HepG2 (cell line): ENCODE data around the gene PRUNE1. TPM values are rescaled to one million over a fixed set of nuclear protein-coding genes. Genes with fewer than 3 reads are reported as not detected.

Experiments used
- CHD4 ChIP-seq: fragments of 200-600 bp; sonication (generic); IDR thresholded peaks from 2 replicates; pipeline ENCODE4 v1.7.0; 2017; ENCODE audit warnings: mild to moderate bottlenecking, low read length, borderline replicate concordance
- GABPB1 ChIP-seq: IDR thresholded peaks from 2 replicates; pipeline ENCODE4 v1.6.1; 2016; ENCODE audit warnings: mild to moderate bottlenecking, missing genetic modification reagents, moderate library complexity, missing compliant biosample characterization
- TCF12 ChIP-seq, 2 experiments: fragments of 450-650 bp in 1 of 2; sonication (generic) in 1 of 2; formaldehyde crosslinking in 1 of 2; IDR thresholded peaks; 2 replicates each; pipeline versions ENCODE4 v1.6.1 to v1.8.0; 2017 to 2022; ENCODE audit warnings: antibody characterized with exemption in 1 of 2, mild to moderate bottlenecking in 1 of 2, missing genetic modification reagents in 1 of 2, moderate library complexity in 1 of 2
- U2AF2 ChIP-seq: fragments of 200-400 bp; formaldehyde crosslinking; IDR thresholded peaks from 2 replicates; pipeline ENCODE4 v1.6.1; 2017; ENCODE audit warnings: low read depth, mild to moderate bottlenecking, low read length
- ZBTB7B ChIP-seq: sonication (generic); formaldehyde crosslinking; IDR thresholded peaks from 2 replicates; pipeline ENCODE4 v1.4.0; 2020; ENCODE audit warnings: missing genetic modification reagents
- ZKSCAN8 ChIP-seq: IDR thresholded peaks from 2 replicates; pipeline ENCODE4 v1.6.1; 2016; ENCODE audit warnings: borderline replicate concordance, missing genetic modification reagents, missing compliant biosample characterization
- ZNF460 ChIP-seq: sonication (generic); formaldehyde crosslinking; IDR thresholded peaks from 2 replicates; pipeline ENCODE4 v1.5.1; 2020; ENCODE audit warnings: missing genetic modification reagents, mild to moderate bottlenecking, borderline replicate concordance
- ZNF484 ChIP-seq: sonication (generic); formaldehyde crosslinking; IDR thresholded peaks from 2 replicates; pipeline ENCODE4 v1.5.1; 2020; ENCODE audit warnings: mild to moderate bottlenecking, low read depth, missing genetic modification reagents, borderline replicate concordance
- ZNF552 ChIP-seq: sonication (generic); formaldehyde crosslinking; IDR thresholded peaks from 2 replicates; pipeline ENCODE4 v1.9.0; 2022; ENCODE audit warnings: missing genetic modification reagents, mild to moderate bottlenecking, borderline replicate concordance
- ZNF558 ChIP-seq: sonication (generic); formaldehyde crosslinking; IDR thresholded peaks from 2 replicates; pipeline ENCODE4 v1.9.0; 2022; ENCODE audit warnings: mild to moderate bottlenecking, missing genetic modification reagents, borderline replicate concordance
- ZNF777 ChIP-seq: sonication (generic); formaldehyde crosslinking; IDR thresholded peaks from 2 replicates; pipeline ENCODE4 v1.4.0; 2020; ENCODE audit warnings: missing genetic modification reagents
- ZNF878 ChIP-seq: sonication (generic); formaldehyde crosslinking; IDR thresholded peaks from 2 replicates; pipeline ENCODE4 v1.8.1; 2023; ENCODE audit warnings: mild to moderate bottlenecking, missing genetic modification reagents, moderate library complexity
- ZNF879 ChIP-seq: sonication (generic); formaldehyde crosslinking; IDR thresholded peaks from 2 replicates; pipeline ENCODE4 v1.8.1; 2023; ENCODE audit warnings: missing genetic modification reagents
- ZSCAN20 ChIP-seq: sonication (generic); formaldehyde crosslinking; IDR thresholded peaks from 2 replicates; pipeline ENCODE4 v1.4.0; 2020; ENCODE audit warnings: missing genetic modification reagents, mild to moderate bottlenecking, borderline replicate concordance
- polyA plus RNA-seq, 8 experiments: library from polyadenylated mRNA; depleted of rRNA in 3 of 8; stranded (reverse) in 7 of 8; unstranded in 1 of 8; fragments of >200 nt; fragmentation: Illumina TruSeq in 4 of 8; extraction: Trizol in 4 of 8; gene quantifications; 2 replicates each; pipeline versions ENCODE4 v1.2.1 to v1.2.3, GENCODE V29; 2011 to 2016; ENCODE audit warnings: low read depth in 4 of 8, missing spikeins in 1 of 8, mixed read lengths in 1 of 8; ENCODE audit not compliant: insufficient read depth in 1 of 8
- total RNA-seq, 5 experiments: library from RNA; depleted of rRNA; stranded (reverse); fragments of >200 nt; fragmentation: Illumina TruSeq; extraction: Trizol; gene quantifications; 2 replicates each; pipeline ENCODE4 v1.2.3, GENCODE V29; 2016; ENCODE audit warnings: low read depth in 1 of 5
- TF ChIP-seq, protein P1 (sequence below): sonication (generic); formaldehyde crosslinking; IDR thresholded peaks from 2 replicates; pipeline ENCODE4 v1.4.0; 2020; ENCODE audit warnings: mild to moderate bottlenecking, missing genetic modification reagents
- TF ChIP-seq, protein P2 (sequence below): sonication (generic); formaldehyde crosslinking; IDR thresholded peaks from 2 replicates; pipeline ENCODE4 v1.4.0; 2020; ENCODE audit warnings: low read depth, mild to moderate bottlenecking, missing genetic modification reagents
- TF ChIP-seq, protein P3 (sequence below): sonication (generic); formaldehyde crosslinking; IDR thresholded peaks from 2 replicates; pipeline ENCODE4 v1.5.0; 2020; ENCODE audit warnings: mild to moderate bottlenecking, missing genetic modification reagents
- TF ChIP-seq, protein P4 (sequence below): sonication (generic); formaldehyde crosslinking; IDR thresholded peaks from 2 replicates; pipeline ENCODE4 v1.8.0; 2022; ENCODE audit warnings: low read depth, missing genetic modification reagents
- TF ChIP-seq, protein P5 (sequence below): IDR thresholded peaks from 2 replicates; pipeline ENCODE4 v1.6.1; 2018; ENCODE audit warnings: missing genetic modification reagents, mild to moderate bottlenecking, missing compliant biosample characterization
- TF ChIP-seq, protein P6 (sequence below): sonication (generic); formaldehyde crosslinking; IDR thresholded peaks from 2 replicates; pipeline ENCODE4 v1.4.0; 2020; ENCODE audit warnings: missing genetic modification reagents

The PRUNE1 gene
- total and polyA plus RNA-seq, 2 of the 13 experiments (the other 11 are each of a cell fraction or from before 2014, with no cell fraction given), result 19.0 to 31.9 TPM

GRCh38 chr1:150981805-150982712, 26.2 kb upstream of the PRUNE1 start, which contains the start of gene ANXA9 (continued):
- TF ChIP-seq, protein P1, sequence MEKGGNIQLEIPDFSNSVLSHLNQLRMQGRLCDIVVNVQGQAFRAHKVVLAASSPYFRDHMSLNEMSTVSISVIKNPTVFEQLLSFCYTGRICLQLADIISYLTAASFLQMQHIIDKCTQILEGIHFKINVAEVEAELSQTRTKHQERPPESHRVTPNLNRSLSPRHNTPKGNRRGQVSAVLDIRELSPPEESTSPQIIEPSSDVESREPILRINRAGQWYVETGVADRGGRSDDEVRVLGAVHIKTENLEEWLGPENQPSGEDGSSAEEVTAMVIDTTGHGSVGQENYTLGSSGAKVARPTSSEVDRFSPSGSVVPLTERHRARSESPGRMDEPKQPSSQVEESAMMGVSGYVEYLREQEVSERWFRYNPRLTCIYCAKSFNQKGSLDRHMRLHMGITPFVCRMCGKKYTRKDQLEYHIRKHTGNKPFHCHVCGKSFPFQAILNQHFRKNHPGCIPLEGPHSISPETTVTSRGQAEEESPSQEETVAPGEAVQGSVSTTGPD (CRISPR knock-in tag), result no peak
- TF ChIP-seq, protein P2, sequence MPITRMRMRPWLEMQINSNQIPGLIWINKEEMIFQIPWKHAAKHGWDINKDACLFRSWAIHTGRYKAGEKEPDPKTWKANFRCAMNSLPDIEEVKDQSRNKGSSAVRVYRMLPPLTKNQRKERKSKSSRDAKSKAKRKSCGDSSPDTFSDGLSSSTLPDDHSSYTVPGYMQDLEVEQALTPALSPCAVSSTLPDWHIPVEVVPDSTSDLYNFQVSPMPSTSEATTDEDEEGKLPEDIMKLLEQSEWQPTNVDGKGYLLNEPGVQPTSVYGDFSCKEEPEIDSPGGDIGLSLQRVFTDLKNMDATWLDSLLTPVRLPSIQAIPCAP, result no peak
- no peak for TF ChIP-seq CHD4
- TF ChIP-seq, protein P3, sequence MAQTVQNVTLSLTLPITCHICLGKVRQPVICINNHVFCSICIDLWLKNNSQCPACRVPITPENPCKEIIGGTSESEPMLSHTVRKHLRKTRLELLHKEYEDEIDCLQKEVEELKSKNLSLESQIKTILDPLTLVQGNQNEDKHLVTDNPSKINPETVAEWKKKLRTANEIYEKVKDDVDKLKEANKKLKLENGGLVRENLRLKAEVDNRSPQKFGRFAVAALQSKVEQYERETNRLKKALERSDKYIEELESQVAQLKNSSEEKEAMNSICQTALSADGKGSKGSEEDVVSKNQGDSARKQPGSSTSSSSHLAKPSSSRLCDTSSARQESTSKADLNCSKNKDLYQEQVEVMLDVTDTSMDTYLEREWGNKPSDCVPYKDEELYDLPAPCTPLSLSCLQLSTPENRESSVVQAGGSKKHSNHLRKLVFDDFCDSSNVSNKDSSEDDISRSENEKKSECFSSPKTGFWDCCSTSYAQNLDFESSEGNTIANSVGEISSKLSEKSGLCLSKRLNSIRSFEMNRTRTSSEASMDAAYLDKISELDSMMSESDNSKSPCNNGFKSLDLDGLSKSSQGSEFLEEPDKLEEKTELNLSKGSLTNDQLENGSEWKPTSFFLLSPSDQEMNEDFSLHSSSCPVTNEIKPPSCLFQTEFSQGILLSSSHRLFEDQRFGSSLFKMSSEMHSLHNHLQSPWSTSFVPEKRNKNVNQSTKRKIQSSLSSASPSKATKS (CRISPR knock-in tag), result no peak
- no peak for TF ChIP-seq ZNF552 (CRISPR knock-in tag)
- TF ChIP-seq ZBTB7B (CRISPR knock-in tag), result peak; percentile 62; the same call in 1 of the 2 replicates
- TF ChIP-seq, protein P4, sequence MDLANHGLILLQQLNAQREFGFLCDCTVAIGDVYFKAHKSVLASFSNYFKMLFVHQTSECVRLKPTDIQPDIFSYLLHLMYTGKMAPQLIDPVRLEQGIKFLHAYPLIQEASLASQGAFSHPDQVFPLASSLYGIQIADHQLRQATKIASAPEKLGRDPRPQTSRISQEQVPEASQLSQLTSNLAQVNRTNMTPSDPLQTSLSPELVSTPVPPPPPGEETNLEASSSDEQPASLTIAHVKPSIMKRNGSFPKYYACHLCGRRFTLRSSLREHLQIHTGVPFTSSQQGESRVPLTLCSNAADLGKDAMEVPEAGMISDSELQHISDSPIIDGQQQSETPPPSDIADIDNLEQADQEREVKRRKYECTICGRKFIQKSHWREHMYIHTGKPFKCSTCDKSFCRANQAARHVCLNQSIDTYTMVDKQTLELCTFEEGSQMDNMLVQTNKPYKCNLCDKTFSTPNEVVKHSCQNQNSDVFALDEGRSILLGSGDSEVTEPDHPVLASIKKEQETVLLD (CRISPR knock-in tag), result no peak
- no peak for TF ChIP-seq ZNF879 (CRISPR knock-in tag)
- 0 out of 2 replicates have a peak, but pooled peaks have one; percentile 23 for TF ChIP-seq ZKSCAN8 (CRISPR knock-in tag)
- no peak for TF ChIP-seq ZNF558 (CRISPR knock-in tag)
- TF ChIP-seq, protein P5, sequence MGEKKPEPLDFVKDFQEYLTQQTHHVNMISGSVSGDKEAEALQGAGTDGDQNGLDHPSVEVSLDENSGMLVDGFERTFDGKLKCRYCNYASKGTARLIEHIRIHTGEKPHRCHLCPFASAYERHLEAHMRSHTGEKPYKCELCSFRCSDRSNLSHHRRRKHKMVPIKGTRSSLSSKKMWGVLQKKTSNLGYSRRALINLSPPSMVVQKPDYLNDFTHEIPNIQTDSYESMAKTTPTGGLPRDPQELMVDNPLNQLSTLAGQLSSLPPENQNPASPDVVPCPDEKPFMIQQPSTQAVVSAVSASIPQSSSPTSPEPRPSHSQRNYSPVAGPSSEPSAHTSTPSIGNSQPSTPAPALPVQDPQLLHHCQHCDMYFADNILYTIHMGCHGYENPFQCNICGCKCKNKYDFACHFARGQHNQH (CRISPR knock-in tag), result peak; percentile 87
- TF ChIP-seq TCF12 (IDR thresholded peaks at IDR 0.05), result no peak
- TF ChIP-seq TCF12 (CRISPR knock-in tag; IDR thresholded peaks at IDR 0.05), result no peak
- peak; percentile 48 for TF ChIP-seq GABPB1 (CRISPR knock-in tag)
- TF ChIP-seq ZNF878 (CRISPR knock-in tag), result no peak
- TF ChIP-seq, protein P6, sequence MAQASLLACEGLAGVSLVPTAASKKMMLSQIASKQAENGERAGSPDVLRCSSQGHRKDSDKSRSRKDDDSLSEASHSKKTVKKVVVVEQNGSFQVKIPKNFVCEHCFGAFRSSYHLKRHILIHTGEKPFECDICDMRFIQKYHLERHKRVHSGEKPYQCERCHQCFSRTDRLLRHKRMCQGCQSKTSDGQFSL (CRISPR knock-in tag), result peak; percentile 60; the same call in 1 of the 2 replicates
- TF ChIP-seq U2AF2, result no peak
- TF ChIP-seq ZNF777 (CRISPR knock-in tag), result no peak; the same call in 1 of the 2 replicates
- TF ChIP-seq ZSCAN20 (CRISPR knock-in tag), result no peak
- TF ChIP-seq ZNF484, result no peak
- no peak; the same call in 1 of the 2 replicates for TF ChIP-seq ZNF460 (CRISPR knock-in tag)
